ENCODE results near the gene DTHD1.

DTHD1 gene

DNA sequence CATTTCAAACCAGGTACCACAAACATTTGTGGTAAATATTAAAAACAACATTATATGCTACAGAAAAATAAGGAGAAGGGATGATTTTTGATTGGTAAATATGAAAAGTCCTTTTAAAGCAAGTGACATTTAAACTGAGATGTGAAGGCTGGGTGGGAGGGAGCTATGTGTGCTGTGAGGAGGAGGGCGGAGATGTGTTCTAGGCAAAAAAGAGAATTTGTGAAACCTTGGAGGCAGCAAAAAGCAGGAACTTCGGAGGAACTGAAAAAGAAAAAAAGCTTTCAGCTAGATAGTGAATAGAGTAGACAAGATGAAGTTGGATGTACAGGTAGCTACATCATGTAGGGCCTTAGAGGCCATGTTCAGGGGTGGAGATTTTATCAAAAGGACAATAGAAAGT, 27.0 kb upstream of the DTHD1 start:
- no peaks in the 10 kb centered on the region for H3K9me3 Mint-ChIP-seq
- peak overlapping the region; percentile 74 for H3K27ac Mint-ChIP-seq
- H3K4me1 Mint-ChIP-seq (ENCODE audit: low read depth) = peaks cover 25% of the 10 kb centered on the region
- intact Hi-C loops (cut with micrococcal nuclease) = loop anchor here (5.0 kb wide), 1 partner anchor 98 kb away; no protein-coding TSS in a partner anchor
- no peaks in the 10 kb centered on the region for H3K36me3 Mint-ChIP-seq (ENCODE audit: low read depth)
- peak overlapping the region; percentile 2 for H3K4me3 Mint-ChIP-seq
- no peaks in the 10 kb centered on the region for H3K27me3 Mint-ChIP-seq

DNA sequence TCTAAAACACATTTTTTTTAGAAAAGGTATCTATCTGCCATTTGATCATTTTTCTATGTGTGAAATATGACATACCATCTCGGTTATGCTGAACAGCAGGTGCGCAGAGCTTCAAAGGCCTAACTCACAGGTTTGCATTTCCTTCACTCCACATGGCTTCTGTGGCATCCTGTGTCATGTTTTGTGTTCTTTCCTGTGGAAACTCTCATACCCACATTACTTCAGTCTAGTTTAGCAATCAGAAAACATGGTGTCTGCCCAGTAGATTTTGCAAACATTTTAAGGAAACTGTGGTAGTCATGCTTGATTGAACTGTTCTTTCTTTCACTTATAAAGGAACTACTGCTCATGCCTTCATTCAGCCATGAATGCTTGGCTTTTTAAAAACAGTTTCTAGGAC, 25.8 kb upstream of the DTHD1 start:
- no peaks in the 10 kb centered on the region for H3K36me3 Mint-ChIP-seq (ENCODE audit: low read depth)
- no peaks in the 10 kb centered on the region for H3K9me3 Mint-ChIP-seq
- intact Hi-C loops (cut with micrococcal nuclease) = no loop called here
- H3K27ac Mint-ChIP-seq = peak overlapping the region; percentile 76
- H3K4me3 Mint-ChIP-seq = no peak overlapping the region
- no peaks in the 10 kb centered on the region for H3K27me3 Mint-ChIP-seq
- peaks cover 25% of the 10 kb centered on the region for H3K4me1 Mint-ChIP-seq (ENCODE audit: low read depth)

GRCh38 chr4:36256398-36256891, 25.0 kb upstream of the DTHD1 start:
- Mint-ChIP-seq H3K4me1 (ENCODE audit: low read depth) (peaks cover 25% of the 10 kb centered on the region), H3K27ac (peak overlapping the region; percentile 76), H3K36me3 (ENCODE audit: low read depth) (no peaks in the 10 kb centered on the region), H3K9me3 (no peaks in the 10 kb centered on the region), H3K27me3 (no peaks in the 10 kb centered on the region), H3K4me3 (peak overlapping the region; percentile 30)
- intact Hi-C loops (cut with micrococcal nuclease) = no loop called here

- Mint-ChIP-seq H3K27ac (peak overlapping the region; percentile 6), H3K4me3 (no peak overlapping the region), H3K36me3 (ENCODE audit: low read depth) (no peaks in the 10 kb centered on the region), H3K9me3 (no peaks in the 10 kb centered on the region), H3K4me1 (ENCODE audit: low read depth) (peaks cover 25% of the 10 kb centered on the region), H3K27me3 (no peaks in the 10 kb centered on the region)
- intact Hi-C loops (cut with micrococcal nuclease) = no loop called here
These were observed 20.7 kb upstream of the DTHD1 start for GRCh38 chr4:36260731-36261130.

DNA sequence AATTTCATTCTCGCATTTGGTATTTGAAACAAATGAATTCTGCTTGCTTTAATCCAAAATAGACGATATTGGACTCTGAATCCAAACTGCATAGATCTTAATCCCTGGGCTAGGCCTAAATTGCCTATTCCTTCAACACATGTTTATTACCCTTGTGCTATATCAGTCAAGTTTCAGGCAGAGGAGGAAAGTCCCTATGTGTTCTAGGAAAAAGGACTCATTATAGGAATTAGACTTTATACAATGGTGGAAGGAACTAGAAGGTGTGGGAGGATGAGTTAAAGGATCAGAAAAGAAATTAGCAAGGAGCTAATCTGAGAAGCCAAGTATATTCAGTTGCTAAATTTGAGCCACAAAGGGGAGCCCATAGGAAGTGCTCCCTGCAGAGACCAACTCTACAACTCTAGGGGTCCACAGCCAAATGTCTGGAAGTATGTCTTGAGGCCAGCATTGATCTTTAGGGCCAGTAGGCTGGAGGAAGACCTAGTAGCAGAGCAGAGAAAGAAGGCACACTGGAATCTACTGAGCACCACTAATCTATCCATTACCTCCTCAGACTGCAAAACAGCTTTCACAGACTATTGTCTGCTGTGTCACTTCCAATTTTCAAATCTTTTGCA, 17.1 kb upstream of the DTHD1 start:
- no peak overlapping the region for H3K27ac Mint-ChIP-seq
- no peaks in the 10 kb centered on the region for H3K9me3 Mint-ChIP-seq
- H3K27me3 Mint-ChIP-seq = no peaks in the 10 kb centered on the region
- H3K4me1 Mint-ChIP-seq (ENCODE audit: low read depth) = peaks cover 15% of the 10 kb centered on the region
- intact Hi-C loops (cut with micrococcal nuclease) = no loop called here
- H3K36me3 Mint-ChIP-seq (ENCODE audit: low read depth) = no peaks in the 10 kb centered on the region
- no peak overlapping the region for H3K4me3 Mint-ChIP-seq

DNA sequence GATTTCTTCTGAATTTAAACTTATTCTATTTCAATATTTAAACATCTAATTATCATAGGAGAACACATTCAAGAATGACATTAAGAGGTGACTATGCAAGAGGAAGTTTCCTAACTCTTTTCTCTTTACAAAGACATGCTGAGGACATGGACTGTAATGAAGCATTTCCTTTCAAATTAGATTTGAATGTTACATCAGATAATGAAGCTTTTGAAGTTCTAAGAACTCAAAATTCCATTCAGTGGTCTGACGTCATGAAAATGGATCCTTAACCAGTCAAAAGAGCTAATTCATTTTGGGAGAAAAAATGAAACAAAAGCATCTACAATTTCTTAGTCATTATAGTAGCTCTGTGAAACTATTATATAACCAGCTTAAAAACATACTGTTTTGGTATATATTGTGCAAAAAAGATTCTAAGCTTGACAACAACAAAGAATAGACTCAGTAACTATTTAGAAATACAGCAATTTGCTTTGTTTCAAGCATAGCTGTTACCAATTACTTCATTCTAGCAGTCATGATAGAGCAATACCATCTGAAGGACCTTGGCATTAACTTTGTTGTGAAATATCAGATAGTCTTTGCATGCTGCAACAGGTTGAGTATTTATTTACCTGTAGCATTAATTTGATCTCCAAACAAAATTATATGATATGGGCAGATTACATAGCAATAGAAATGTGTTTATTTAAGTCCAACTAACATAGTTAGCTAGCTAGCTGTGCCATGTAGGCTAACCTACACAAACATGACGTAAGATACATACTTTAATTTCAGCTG, 13.7 kb upstream of the DTHD1 start:
- Mint-ChIP-seq H3K27ac (no peak overlapping the region), H3K9me3 (no peaks in the 10 kb centered on the region), H3K4me1 (ENCODE audit: low read depth) (peaks cover 15% of the 10 kb centered on the region), H3K36me3 (ENCODE audit: low read depth) (no peaks in the 10 kb centered on the region), H3K4me3 (no peak overlapping the region), H3K27me3 (no peaks in the 10 kb centered on the region)
- intact Hi-C loops (cut with micrococcal nuclease) = no loop called here

GRCh38 chr4:36269101-36269500, 12.3 kb upstream of the DTHD1 start:
- intact Hi-C loops (cut with micrococcal nuclease) = no loop called here
- no peak overlapping the region for H3K4me3 Mint-ChIP-seq
- H3K27ac Mint-ChIP-seq = no peak overlapping the region
- no peaks in the 10 kb centered on the region for H3K9me3 Mint-ChIP-seq
- no peaks in the 10 kb centered on the region for H3K27me3 Mint-ChIP-seq
- no peaks in the 10 kb centered on the region for H3K36me3 Mint-ChIP-seq (ENCODE audit: low read depth)
- peaks cover 13% of the 10 kb centered on the region for H3K4me1 Mint-ChIP-seq (ENCODE audit: low read depth)

- Mint-ChIP-seq H3K27ac (no peak overlapping the region), H3K36me3 (ENCODE audit: low read depth) (no peaks in the 10 kb centered on the region), H3K4me3 (no peak overlapping the region), H3K4me1 (ENCODE audit: low read depth) (peaks cover 7% of the 10 kb centered on the region), H3K9me3 (no peaks in the 10 kb centered on the region), H3K27me3 (no peaks in the 10 kb centered on the region)
- intact Hi-C loops (cut with micrococcal nuclease) = no loop called here
These were observed 11.8 kb upstream of the DTHD1 start for GRCh38 chr4:36269533-36270173.

DNA sequence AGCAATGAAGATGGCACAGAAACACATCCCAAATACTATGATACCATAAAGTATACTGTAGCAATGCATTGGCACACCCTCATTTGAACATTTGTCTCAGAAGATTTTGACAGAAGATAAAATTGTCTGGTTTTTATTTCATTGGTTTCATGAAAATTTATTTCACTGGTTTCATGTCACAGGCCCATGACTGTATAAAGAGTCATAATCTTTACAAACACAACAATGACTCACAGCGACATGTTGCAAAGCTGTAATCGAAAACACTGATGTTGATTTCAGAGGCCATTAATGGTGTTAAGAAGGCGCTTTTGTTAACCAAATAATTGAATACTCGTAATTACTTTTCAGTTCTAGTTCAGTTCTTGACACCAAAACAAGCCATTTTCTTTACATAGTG, 8.1 kb upstream of the DTHD1 start:
- H3K4me3 Mint-ChIP-seq = no peak overlapping the region
- no peaks in the 10 kb centered on the region for H3K4me1 Mint-ChIP-seq (ENCODE audit: low read depth)
- no peaks in the 10 kb centered on the region for H3K9me3 Mint-ChIP-seq
- no peaks in the 10 kb centered on the region for H3K36me3 Mint-ChIP-seq (ENCODE audit: low read depth)
- no peak overlapping the region for H3K27ac Mint-ChIP-seq
- H3K27me3 Mint-ChIP-seq = no peaks in the 10 kb centered on the region
- intact Hi-C loops (cut with micrococcal nuclease) = no loop called here

- H3K4me1 Mint-ChIP-seq (ENCODE audit: low read depth) = no peaks in the 10 kb centered on the region
- intact Hi-C loops (cut with micrococcal nuclease) = no loop called here
- no peaks in the 10 kb centered on the region for H3K27me3 Mint-ChIP-seq
- no peaks in the 10 kb centered on the region for H3K36me3 Mint-ChIP-seq (ENCODE audit: low read depth)
- H3K9me3 Mint-ChIP-seq = no peaks in the 10 kb centered on the region
- no peak overlapping the region for H3K4me3 Mint-ChIP-seq
- H3K27ac Mint-ChIP-seq = no peak overlapping the region
These were observed 7.3 kb upstream of the DTHD1 start for GRCh38 chr4:36274158-36274557.

DNA sequence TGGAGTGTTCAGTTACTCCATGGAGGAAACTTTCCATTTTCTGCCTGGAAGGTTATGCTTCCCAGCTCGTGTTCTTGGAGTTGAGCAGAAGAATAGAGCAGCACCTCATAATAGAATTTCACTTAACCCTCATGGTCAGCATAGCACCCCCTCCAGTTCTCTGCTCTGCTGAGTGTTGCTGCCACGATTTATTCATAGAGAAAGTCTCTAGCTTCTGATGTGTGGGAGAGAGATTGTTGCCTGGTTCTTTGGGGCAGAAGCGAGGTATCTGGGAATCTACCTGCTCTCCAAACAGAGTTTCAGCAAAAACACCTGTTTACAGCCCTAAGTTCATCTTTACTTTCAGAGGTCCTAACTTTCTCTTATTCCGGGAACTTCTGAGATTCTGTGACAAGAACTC, 3.9 kb upstream of the DTHD1 start:
- no peaks in the 10 kb centered on the region for H3K9me3 Mint-ChIP-seq
- no peak overlapping the region for H3K27ac Mint-ChIP-seq
- no peaks in the 10 kb centered on the region for H3K27me3 Mint-ChIP-seq
- intact Hi-C loops (cut with micrococcal nuclease) = no loop called here
- H3K36me3 Mint-ChIP-seq (ENCODE audit: low read depth) = no peaks in the 10 kb centered on the region
- no peaks in the 10 kb centered on the region for H3K4me1 Mint-ChIP-seq (ENCODE audit: low read depth)
- no peak overlapping the region for H3K4me3 Mint-ChIP-seq

DNA sequence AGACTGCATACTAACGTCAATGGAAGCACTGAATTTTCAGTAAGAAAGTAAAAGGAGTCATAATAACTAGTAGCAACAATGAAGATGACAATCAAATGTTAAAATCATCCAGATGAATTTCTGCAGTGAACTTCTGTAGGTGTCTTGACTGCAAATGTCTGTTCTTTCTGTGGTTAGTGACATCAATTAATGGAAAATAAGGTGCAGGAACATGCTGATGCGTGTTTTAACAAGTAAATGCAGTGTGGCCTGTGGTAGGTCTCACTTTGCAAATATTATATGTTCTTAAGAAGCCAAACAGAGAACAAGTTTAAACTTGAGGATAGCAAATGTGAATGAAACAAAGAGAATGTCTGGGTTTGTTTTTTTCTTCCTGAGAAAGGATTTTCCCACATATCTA, 2.6 kb upstream of the DTHD1 start:
- no peaks in the 10 kb centered on the region for H3K36me3 Mint-ChIP-seq (ENCODE audit: low read depth)
- no peaks in the 10 kb centered on the region for H3K9me3 Mint-ChIP-seq
- intact Hi-C loops (cut with micrococcal nuclease) = no loop called here
- no peaks in the 10 kb centered on the region for H3K4me1 Mint-ChIP-seq (ENCODE audit: low read depth)
- H3K27me3 Mint-ChIP-seq = no peaks in the 10 kb centered on the region
- no peak overlapping the region for H3K4me3 Mint-ChIP-seq
- no peak overlapping the region for H3K27ac Mint-ChIP-seq

DNA sequence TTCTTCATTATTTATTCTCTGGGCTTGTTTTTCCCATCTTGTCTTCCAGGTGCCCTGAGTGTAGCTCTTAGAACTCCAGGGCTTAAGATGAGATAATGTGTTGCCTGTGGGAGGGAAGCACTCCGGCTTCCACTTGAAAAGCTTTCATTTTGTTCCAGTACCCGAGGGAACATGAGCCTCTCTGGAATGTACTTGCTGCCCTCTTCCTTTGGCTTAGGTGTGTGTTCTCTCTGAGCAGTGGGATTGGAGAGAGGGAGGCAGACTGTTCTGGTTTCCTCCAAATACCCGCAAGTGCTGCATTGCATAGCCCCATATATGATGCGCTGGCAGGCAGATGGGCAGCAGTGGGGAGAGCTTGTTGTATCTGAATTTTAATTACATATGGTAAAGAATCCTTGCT, 861 bp upstream of the DTHD1 start:
- intact Hi-C loops (cut with micrococcal nuclease) = no loop called here

GRCh38 chr4:36282503-36283030, 1.2 kb downstream of the DTHD1 start:
- Mint-ChIP-seq H3K36me3 (ENCODE audit: low read depth) (no peaks in the 10 kb centered on the region), H3K4me1 (ENCODE audit: low read depth) (peaks cover 7% of the 10 kb centered on the region), H3K27me3 (no peaks in the 10 kb centered on the region), H3K9me3 (no peaks in the 10 kb centered on the region), H3K4me3 (no peak overlapping the region), H3K27ac (no peak overlapping the region)
- intact Hi-C loops (cut with micrococcal nuclease) = no loop called here

More for the DNA sequence above, 861 bp upstream of the DTHD1 start:
- Mint-ChIP-seq H3K36me3 (ENCODE audit: low read depth) (no peaks in the 10 kb centered on the region), H3K9me3 (no peaks in the 10 kb centered on the region), H3K27me3 (no peaks in the 10 kb centered on the region), H3K27ac (no peak overlapping the region), H3K4me3 (no peak overlapping the region), H3K4me1 (ENCODE audit: low read depth) (no peaks in the 10 kb centered on the region)

Measured in dendritic cell treated with granulocyte-macrophage colony-stimulating factor and Interleukin-4, amounts not matched to agents 40 ng/mL and 50 ng/mL, for 4 days (primary cell).